ENCODE results near the gene PBX1.

DNA sequence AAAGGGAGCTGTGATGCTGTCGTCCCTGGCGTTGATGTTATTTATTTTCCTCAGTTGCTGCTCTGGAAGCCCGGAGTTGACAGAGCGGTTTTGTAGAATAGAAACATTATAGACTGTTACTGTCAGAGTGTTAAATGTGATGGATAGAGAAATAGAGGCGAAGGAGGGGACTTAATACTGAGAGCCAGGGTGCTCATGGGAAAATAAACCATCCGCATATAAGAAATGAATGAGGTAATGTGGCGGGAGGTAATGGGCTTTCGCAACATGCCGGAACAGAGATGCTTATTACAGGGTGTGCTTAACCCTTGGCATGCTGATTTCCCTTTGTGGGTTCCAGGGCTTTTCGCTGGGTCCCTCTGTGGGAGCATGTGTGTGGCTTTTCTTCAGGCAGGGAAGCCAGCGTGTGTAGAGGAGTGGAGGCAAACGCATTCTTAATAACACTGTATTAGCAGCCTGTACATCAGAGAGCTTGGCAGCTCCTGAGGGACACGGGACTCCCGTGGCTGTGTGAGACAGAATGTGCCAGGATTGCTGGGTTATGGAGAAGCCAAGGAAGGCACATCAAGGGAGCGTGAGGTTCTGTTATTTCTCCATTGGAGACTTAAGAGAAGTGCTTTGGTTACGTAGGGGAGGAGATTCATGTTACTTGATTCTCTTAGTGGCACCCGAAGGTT lies 141.0 kb downstream of the PBX1 start:
- TF ChIP-seq POLR2AphosphoS5 (IDR thresholded peaks at IDR 0.05; ENCODE audit: low read depth, low read length): no peak
- no peak for TF ChIP-seq POLR2A (IDR thresholded peaks at IDR 0.05; ENCODE audit: low read depth, low read length)
- no peak for TF ChIP-seq TAF1 (IDR thresholded peaks at IDR 0.05; ENCODE audit: low read depth, low read length)

Data from GM12891 (cell line).